IMR-90 (cell line): ENCODE results near the gene MB. TPM values are rescaled to one million over a fixed set of nuclear protein-coding genes. Genes with fewer than 3 reads are reported as not detected.

ENCODE experiments used
- ATAC-seq: fragments of 200-7000 bp; cut with Tn5 transposase; 2 replicates; pipeline ENCODE4 v1.9.1; 2020; ENCODE audit warnings: low read depth, mild to moderate bottlenecking, moderate library complexity
- BruUV-seq: library from RNA; stranded (reverse); fragments of 400-500 nt; replicated peaks from 2 replicates; lab custom pipeline; 2021; lab: Mats Ljungman, UMichigan
- CTCF ChIA-PET: fragments of 300-600 bp; formaldehyde crosslinking; extraction: SDS; loops from one replicate; lab custom pipeline; 2021; ENCODE audit warnings: antibody characterized with exemption; lab: Yijun Ruan, JAX
- POLR2A ChIA-PET: fragments of 300-600 bp; sonication (Branson Sonifier 250); formaldehyde crosslinking; loops from one replicate; lab custom pipeline; 2022; ENCODE audit warnings: antibody characterized with exemption; ENCODE audit not compliant: unreplicated experiment; lab: Charles Lee
- DNase-seq: peaks from one replicate; pipeline ENCODE4 v3.0.0; 2013
- H2AFZ ChIP-seq: replicated peaks from 2 replicates; pipeline ENCODE3; 2013; ENCODE audit warnings: low read length, mild to moderate bottlenecking; ENCODE audit not compliant: poor library complexity
- H2AK5ac ChIP-seq: 2 replicates; pipeline ENCODE4 v1.6.1; 2013; ENCODE audit warnings: low read depth, low read length, inconsistent platforms
- H2AK9ac ChIP-seq: replicated peaks from 2 replicates; pipeline ENCODE3; 2013; ENCODE audit warnings: mild to moderate bottlenecking, low read depth, low read length, moderate library complexity; ENCODE audit not compliant: poor library complexity
- H2BK120ac ChIP-seq: 2 replicates; pipeline ENCODE4 v1.6.1; 2013; ENCODE audit warnings: low read depth, low read length, inconsistent platforms
- H2BK15ac ChIP-seq: 3 replicates; pipeline ENCODE4 v1.6.1; 2013; ENCODE audit warnings: low read depth, low read length, inconsistent platforms
- H2BK20ac ChIP-seq: 2 replicates; pipeline ENCODE4 v1.6.1; 2013; ENCODE audit warnings: low read depth, mild to moderate bottlenecking, inconsistent platforms, low read length, moderate library complexity
- H2BK5ac ChIP-seq: 2 replicates; pipeline ENCODE4 v1.6.1; 2013; ENCODE audit warnings: mild to moderate bottlenecking, low read depth, low read length, inconsistent platforms; ENCODE audit not compliant: poor library complexity, severe bottlenecking
- H3K14ac ChIP-seq: replicated peaks from 2 replicates; pipeline ENCODE4 v1.6.1; 2013; ENCODE audit warnings: low read depth, low read length, inconsistent platforms
- H3K18ac ChIP-seq: 2 replicates; pipeline ENCODE4 v1.6.1; 2013; ENCODE audit warnings: low read depth, low read length, control low read depth
- H3K23ac ChIP-seq: 2 replicates; pipeline ENCODE4 v1.6.1; 2013; ENCODE audit warnings: low read depth, low read length, inconsistent platforms
- H3K27ac ChIP-seq: 2 replicates; pipeline ENCODE4 v1.5.1; 2013; ENCODE audit warnings: mild to moderate bottlenecking, control low read depth, low read length; ENCODE audit not compliant: insufficient read depth
- H3K27me3 ChIP-seq: 2 replicates; pipeline ENCODE4 v1.6.1; 2013; ENCODE audit warnings: low read length; ENCODE audit not compliant: control insufficient read depth, insufficient read depth
- H3K36me3 ChIP-seq: 2 replicates; pipeline ENCODE4 v1.6.1; 2013; ENCODE audit warnings: low read length, mixed read lengths; ENCODE audit not compliant: control insufficient read depth, insufficient read depth
- H3K4ac ChIP-seq: 2 replicates; pipeline ENCODE4 v1.6.1; 2013; ENCODE audit warnings: low read depth, low read length, inconsistent platforms
- H3K4me1 ChIP-seq: 2 replicates; pipeline ENCODE4 v1.6.1; 2013; ENCODE audit warnings: low read length, mixed read lengths; ENCODE audit not compliant: control insufficient read depth, insufficient read depth
- H3K4me2 ChIP-seq: 2 replicates; pipeline ENCODE4 v1.6.1; 2013; ENCODE audit warnings: low read depth, mild to moderate bottlenecking, control low read depth, low read length, moderate library complexity
- H3K4me3 ChIP-seq: 2 replicates; pipeline ENCODE4 v1.5.1; 2013; ENCODE audit warnings: low read depth, mild to moderate bottlenecking, control low read depth, low read length, moderate library complexity; ENCODE audit not compliant: insufficient read depth
- H3K56ac ChIP-seq: 2 replicates; pipeline ENCODE4 v1.6.1; 2013; ENCODE audit warnings: low read length, inconsistent platforms; ENCODE audit not compliant: insufficient read depth; ENCODE audit errors: extremely low read depth
- H3K79me1 ChIP-seq, 2 experiments: 2 replicates each; pipeline ENCODE4 v1.6.1; 2013; ENCODE audit warnings: low read length in 2 of 2, inconsistent platforms in 1 of 2, low read depth in 1 of 2
- H3K9ac ChIP-seq: 2 replicates; pipeline ENCODE4 v1.6.1; 2013; ENCODE audit warnings: low read depth, low read length, control low read depth
- H3K9me1 ChIP-seq: 2 replicates; pipeline ENCODE4 v1.6.1; 2013; ENCODE audit warnings: low read length, inconsistent platforms; ENCODE audit not compliant: insufficient read depth
- H3K9me3 ChIP-seq: 2 replicates; pipeline ENCODE4 v1.6.1; 2013; ENCODE audit warnings: low read length; ENCODE audit not compliant: control insufficient read depth, insufficient read depth
- H4K20me1 ChIP-seq: 2 replicates; pipeline ENCODE4 v1.6.1; 2013; ENCODE audit warnings: low read length, inconsistent platforms; ENCODE audit not compliant: insufficient read depth
- H4K5ac ChIP-seq: 2 replicates; pipeline ENCODE4 v1.6.1; 2013; ENCODE audit warnings: mild to moderate bottlenecking, low read depth, low read length, control low read depth
- H4K8ac ChIP-seq, 2 experiments: 2 replicates each; pipeline ENCODE4 v1.6.1; 2013; ENCODE audit warnings: low read depth in 2 of 2, low read length in 2 of 2, control low read depth in 1 of 2, inconsistent platforms in 1 of 2
- H4K91ac ChIP-seq: 2 replicates; pipeline ENCODE4 v1.6.1; 2013; ENCODE audit warnings: low read depth, low read length, inconsistent platforms; ENCODE audit not compliant: insufficient read depth
- CEBPB ChIP-seq: IDR thresholded peaks from 2 replicates; pipeline ENCODE4 v1.6.1; 2012; ENCODE audit warnings: low read depth, low read length, improper control_type of control experiment
- MAZ ChIP-seq: IDR thresholded peaks from 2 replicates; pipeline ENCODE4 v1.6.1; 2012; ENCODE audit warnings: low read depth, mild to moderate bottlenecking, low read length, improper control_type of control experiment, moderate library complexity, borderline replicate concordance
- POLR2A ChIP-seq: IDR thresholded peaks from 2 replicates; pipeline ENCODE4 v1.6.1; 2012; ENCODE audit warnings: mild to moderate bottlenecking, low read depth, low read length
- SMC3 ChIP-seq: fragments of 150-350 bp; IDR thresholded peaks from 2 replicates; pipeline ENCODE4 v1.6.1; 2016; ENCODE audit warnings: low read depth, mild to moderate bottlenecking, antibody characterized with exemption, low read length, moderate library complexity
- USF2 ChIP-seq: fragments of 150-350 bp; IDR thresholded peaks from 2 replicates; pipeline ENCODE4 v1.6.1; 2017; ENCODE audit warnings: mild to moderate bottlenecking, antibody characterized with exemption, low read length, low read depth
- WGBS, 2 experiments: methylation state at CpG; one replicate each; pipeline versions ENCODE4 v1.1.5 to v1.1.7; 2013; ENCODE audit warnings: missing lambda C conversion rate in 2 of 2; ENCODE audit not compliant: insufficient read length in 1 of 2; ENCODE audit errors: extremely low coverage in 2 of 2; 5-methylcytosine and 5-hydroxymethylcytosine counted together
- dilution Hi-C: fragments of 300-500 bp; cut with HindIII; formaldehyde crosslinking; loops from one replicate; pipeline ENCODE4 v1.14.3; 2018; ENCODE audit warnings: low sequenced_read_pairs; ENCODE audit not compliant: unreplicated experiment
- in situ Hi-C: fragments of 300-500 bp; cut with MboI; formaldehyde crosslinking; loops from 3 replicates; pipeline ENCODE4 v1.14.3; 2019; ENCODE audit warnings: low sequenced_read_pairs, inconsistent platforms, mixed read lengths
- intact Hi-C: fragments of 100-400 bp; cut with micrococcal nuclease; formaldehyde crosslinking; loops from 2 replicates; pipeline ENCODE4 v1.10.0; 2022
- polyA plus RNA-seq, 3 experiments: library from polyadenylated mRNA; depleted of rRNA; stranded (reverse); fragments of >200 nt; gene quantifications; 2 replicates each; pipeline ENCODE4 v1.2.3, GENCODE V29; 2012; ENCODE audit warnings: low replicate concordance in 1 of 3
- total RNA-seq: library from RNA; depleted of rRNA; stranded (reverse); fragments of >200 nt; gene quantifications from 2 replicates; pipeline ENCODE4 v1.2.3, GENCODE V29; 2012

Gene MB
- total and polyA plus RNA-seq, 2 of the 4 experiments (the other 2 are of a cell fraction) = not detected

- TF ChIP-seq SMC3 = peak; percentile 24
- peak; percentile 90 for TF ChIP-seq CEBPB
These were observed 27.9 kb downstream of the MB start (continued) for GRCh38 chr22:35589071-35589755.

- Histone ChIP-seq H4K8ac (no peak overlapping the region), H2AK5ac (no peak overlapping the region), H3K9me3 (peaks cover 3% of the 10 kb centered on the region; the same call in 1 of the 2 replicates), H3K4ac (peak overlapping the region; percentile 32; the same call in 1 of the 2 replicates), H3K27ac (no peak overlapping the region), H3K36me3 (no peaks in the 10 kb centered on the region), H2BK5ac (no peak overlapping the region), H3K79me1 (no peaks in the 10 kb centered on the region), H3K9me1 (no peaks in the 10 kb centered on the region), H3K14ac (no peak overlapping the region; the same call in 1 of the 2 replicates), H2BK120ac (peak overlapping the region; percentile 59; the same call in 1 of the 2 replicates), H4K20me1 (no peaks in the 10 kb centered on the region; the same call in 1 of the 2 replicates), H2AK9ac (no peak overlapping the region), H3K23ac (no peak overlapping the region), H4K5ac (no peak overlapping the region), H2BK15ac (peak overlapping the region; percentile 70; the same call in 1 of the 3 replicates), H3K9ac (no peak overlapping the region), H3K4me3 (no peak overlapping the region), H2AFZ (no peak overlapping the region), H3K4me1 (peaks cover 9% of the 10 kb centered on the region; the same call in 1 of the 2 replicates), H4K91ac (peak overlapping the region; percentile 50), H3K18ac (no peak overlapping the region), H3K27me3 (no peaks in the 10 kb centered on the region), H2BK20ac (peak overlapping the region; percentile 10), H3K56ac (no peak overlapping the region), H3K4me2 (no peak overlapping the region)
- no TSS peak for BruUV-seq
- dilution Hi-C loops = no loop called here
- no peak for TF ChIP-seq MAZ
- no peak for TF ChIP-seq POLR2A
- TF ChIP-seq USF2 = no peak
- DNase-seq (no peak), ATAC-seq (no peak)
- in situ Hi-C loops = loop anchor here (5.0 kb wide), 1 partner anchor 236 kb away; no protein-coding TSS in a partner anchor
- WGBS, 2 experiments = 50% methylated on average over 2 of the region's 5 CpGs; no CpG with 5 or more reads in 1 of the 2 experiments
- ChIA-PET POLR2A (no interaction called here), CTCF (no interaction called here)
- intact Hi-C loops = no loop called here
These were observed 29.2 kb downstream of the MB start for GRCh38 chr22:35587896-35588295.
